Caco-2 (cell line): ENCODE measurements around the gene HHAT. TPM values are rescaled to one million over a fixed set of nuclear protein-coding genes. Genes with fewer than 3 reads are reported as not detected.

ENCODE experiments used
- BruUV-seq: library from RNA; stranded (reverse); fragments of 400-500 nt; replicated peaks from 2 replicates; lab custom pipeline; 2021; lab: Mats Ljungman, UMichigan
- CTCF ChIA-PET: fragments of 300-600 bp; sonication (Branson Sonifier 250); formaldehyde crosslinking; loops from one replicate; lab custom pipeline; 2022; ENCODE audit warnings: antibody characterized with exemption; lab: Charles Lee
- POLR2A ChIA-PET: fragments of 300-600 bp; sonication (Branson Sonifier 250); formaldehyde crosslinking; loops from one replicate; lab custom pipeline; 2022; ENCODE audit warnings: antibody characterized with exemption; lab: Charles Lee
- DNase-seq, 2 experiments: peaks; one replicate each; pipeline versions ENCODE4 v3.0.0 to v3.0.0-alpha.2; 2020 to 2022
- H3K27me3 ChIP-seq: replicated peaks from 2 replicates; pipeline ENCODE4 v1.6.0; 2011; ENCODE audit warnings: low read length; ENCODE audit not compliant: control insufficient read depth, insufficient read depth
- H3K36me3 ChIP-seq: 2 replicates; pipeline ENCODE4 v1.5.1; 2011; ENCODE audit warnings: low read length; ENCODE audit not compliant: control insufficient read depth, insufficient read depth
- H3K4me1 ChIP-seq: fragments of 250-450 bp; sonication (Bioruptor Pico); 2 replicates; pipeline ENCODE4 v1.5.1; 2020; ENCODE audit warnings: mild to moderate bottlenecking
- H3K4me3 ChIP-seq: 2 replicates; pipeline ENCODE4 v1.5.1; 2011; ENCODE audit warnings: low read depth, mild to moderate bottlenecking, control low read depth, low read length
- H3K9me3 ChIP-seq: fragments of 250-450 bp; sonication (Bioruptor Pico); 2 replicates; pipeline ENCODE4 v1.5.1; 2020; ENCODE audit warnings: mild to moderate bottlenecking, moderate library complexity
- H3K27ac Mint-ChIP-seq: one replicate; pipeline ENCODE4 v1.8.0; 2022; ENCODE audit warnings: mixed read lengths; ENCODE audit not compliant: unreplicated experiment
- H3K27me3 Mint-ChIP-seq: one replicate; pipeline ENCODE4 v1.8.0; 2022; ENCODE audit warnings: mixed read lengths; ENCODE audit not compliant: insufficient read depth, unreplicated experiment
- H3K36me3 Mint-ChIP-seq: one replicate; pipeline ENCODE4 v1.8.0; 2022; ENCODE audit warnings: mild to moderate bottlenecking, mixed read lengths; ENCODE audit not compliant: insufficient read depth, unreplicated experiment
- H3K4me1 Mint-ChIP-seq: one replicate; pipeline ENCODE4 v1.8.0; 2022; ENCODE audit warnings: low read depth, mixed read lengths; ENCODE audit not compliant: unreplicated experiment
- H3K4me3 Mint-ChIP-seq: one replicate; pipeline ENCODE4 v1.8.0; 2022; ENCODE audit warnings: mild to moderate bottlenecking, moderate library complexity, mixed read lengths; ENCODE audit not compliant: unreplicated experiment
- H3K9me3 Mint-ChIP-seq: one replicate; pipeline ENCODE4 v1.8.0; 2022; ENCODE audit warnings: mixed read lengths; ENCODE audit not compliant: unreplicated experiment
- CTCF ChIP-seq, 2 experiments: fragments of 200-600 bp in 1 of 2; IDR thresholded peaks; 1 replicate in 1 of 2; 2 replicates in 1 of 2; pipeline versions ENCODE4 v1.5.1 to v1.8.0; 2011 to 2022; ENCODE audit warnings: antibody characterized with exemption in 1 of 2, control low read depth in 1 of 2, inconsistent platforms in 1 of 2, low read depth in 1 of 2, low read length in 1 of 2, mild to moderate bottlenecking in 1 of 2, moderate library complexity in 1 of 2; ENCODE audit not compliant: insufficient read depth in 1 of 2, severe bottlenecking in 1 of 2, unreplicated experiment in 1 of 2
- intact Hi-C: fragments of 100-400 bp; cut with micrococcal nuclease; formaldehyde crosslinking; loops from one replicate; pipeline ENCODE4 v1.10.0; 2022; ENCODE audit not compliant: unreplicated experiment
- total RNA-seq: library from RNA; stranded (reverse); gene quantifications from 2 replicates; pipeline ENCODE4 v1.2.3, GENCODE V29; 2022

Gene HHAT
- total RNA-seq, 1 experiment from 2014 or later = 3.9 TPM

- Mint-ChIP-seq H3K4me3 (no peak overlapping the region), H3K9me3 (no peaks in the 10 kb centered on the region), H3K27me3 (no peaks in the 10 kb centered on the region), H3K4me1 (peaks cover 8% of the 10 kb centered on the region), H3K36me3 (no peaks in the 10 kb centered on the region), H3K27ac (no peak overlapping the region)
- Histone ChIP-seq H3K9me3 (no peaks in the 10 kb centered on the region), H3K36me3 (no peaks in the 10 kb centered on the region; the same call in 1 of the 2 replicates), H3K4me1 (no peaks in the 10 kb centered on the region), H3K27me3 (no peaks in the 10 kb centered on the region), H3K4me3 (no peak overlapping the region)
- DNase-seq = no peak
- TF ChIP-seq CTCF (IDR thresholded peaks at IDR 0.05; ENCODE audit: insufficient read depth in 1 of 2, low read depth in 1 of 2, low read length in 1 of 2, severe bottlenecking in 1 of 2, unreplicated experiment in 1 of 2) = no peak
- intact Hi-C loops = no loop called here
- no TSS peak for BruUV-seq
- ChIA-PET POLR2A (no interaction called here), CTCF (no interaction called here)
Observed at GRCh38 chr1:210394281-210394821, 65.6 kb downstream of the HHAT start.

DNA sequence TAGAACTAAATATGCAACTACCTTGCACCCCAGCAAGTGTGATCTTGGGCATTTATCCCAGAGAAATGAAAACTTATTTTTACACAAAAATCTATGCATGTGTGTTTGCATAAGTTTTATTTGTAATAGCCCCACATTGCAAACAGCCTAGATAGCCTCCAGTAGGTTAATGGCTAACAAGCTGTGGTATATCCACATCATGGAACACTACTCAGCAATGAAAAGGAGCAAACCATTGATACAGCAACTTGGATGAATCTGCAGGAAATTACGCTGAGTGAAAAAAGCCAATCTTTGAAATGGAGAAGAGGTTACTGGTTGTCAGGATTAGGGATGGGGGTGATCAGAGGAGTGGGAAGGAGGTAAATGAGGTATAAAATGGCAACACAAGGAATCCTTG, 67.8 kb downstream of the HHAT start:
- no peak for DNase-seq
- no peaks in the 10 kb centered on the region for H3K27me3 ChIP-seq
- no TSS peak for BruUV-seq
- ChIA-PET POLR2A (no interaction called here), CTCF (no interaction called here)
- Mint-ChIP-seq H3K27ac (no peak overlapping the region), H3K4me3 (no peak overlapping the region), H3K9me3 (no peaks in the 10 kb centered on the region), H3K27me3 (no peaks in the 10 kb centered on the region), H3K4me1 (peaks cover 14% of the 10 kb centered on the region), H3K36me3 (no peaks in the 10 kb centered on the region)
- intact Hi-C loops = no loop called here
- H3K4me1 ChIP-seq = no peaks in the 10 kb centered on the region
- no peak overlapping the region for H3K4me3 ChIP-seq
- TF ChIP-seq CTCF (IDR thresholded peaks at IDR 0.05; ENCODE audit: insufficient read depth in 1 of 2, low read depth in 1 of 2, low read length in 1 of 2, severe bottlenecking in 1 of 2, unreplicated experiment in 1 of 2) = no peak
- no peaks in the 10 kb centered on the region; the same call in 1 of the 2 replicates for H3K36me3 ChIP-seq
- H3K9me3 ChIP-seq = no peaks in the 10 kb centered on the region

GRCh38 chr1:210397252-210397651, 68.5 kb downstream of the HHAT start:
- Mint-ChIP-seq H3K36me3 (no peaks in the 10 kb centered on the region), H3K9me3 (no peaks in the 10 kb centered on the region), H3K27me3 (no peaks in the 10 kb centered on the region), H3K4me3 (no peak overlapping the region), H3K27ac (no peak overlapping the region), H3K4me1 (peaks cover 14% of the 10 kb centered on the region)
- H3K4me3 ChIP-seq = no peak overlapping the region
- POLR2A ChIA-PET = no interaction called here
- CTCF ChIA-PET = no interaction called here
- no peak for TF ChIP-seq CTCF (IDR thresholded peaks at IDR 0.05; ENCODE audit: insufficient read depth in 1 of 2, low read depth in 1 of 2, low read length in 1 of 2, severe bottlenecking in 1 of 2, unreplicated experiment in 1 of 2)
- intact Hi-C loops = no loop called here
- no peaks in the 10 kb centered on the region; the same call in 1 of the 2 replicates for H3K36me3 ChIP-seq
- no peaks in the 10 kb centered on the region for H3K4me1 ChIP-seq
- no TSS peak for BruUV-seq
- no peaks in the 10 kb centered on the region for H3K9me3 ChIP-seq
- no peaks in the 10 kb centered on the region for H3K27me3 ChIP-seq
- DNase-seq = no peak
